NCI-H2227 treated with DMSO at 0.1 percent for 48 hours (cell line): ENCODE measurements around the gene CLIP4.

Experiments
- DNase-seq: peaks from one replicate; lab custom pipeline; 2025; lab: John Stamatoyannopoulos, UW

Gene CLIP4

DNA sequence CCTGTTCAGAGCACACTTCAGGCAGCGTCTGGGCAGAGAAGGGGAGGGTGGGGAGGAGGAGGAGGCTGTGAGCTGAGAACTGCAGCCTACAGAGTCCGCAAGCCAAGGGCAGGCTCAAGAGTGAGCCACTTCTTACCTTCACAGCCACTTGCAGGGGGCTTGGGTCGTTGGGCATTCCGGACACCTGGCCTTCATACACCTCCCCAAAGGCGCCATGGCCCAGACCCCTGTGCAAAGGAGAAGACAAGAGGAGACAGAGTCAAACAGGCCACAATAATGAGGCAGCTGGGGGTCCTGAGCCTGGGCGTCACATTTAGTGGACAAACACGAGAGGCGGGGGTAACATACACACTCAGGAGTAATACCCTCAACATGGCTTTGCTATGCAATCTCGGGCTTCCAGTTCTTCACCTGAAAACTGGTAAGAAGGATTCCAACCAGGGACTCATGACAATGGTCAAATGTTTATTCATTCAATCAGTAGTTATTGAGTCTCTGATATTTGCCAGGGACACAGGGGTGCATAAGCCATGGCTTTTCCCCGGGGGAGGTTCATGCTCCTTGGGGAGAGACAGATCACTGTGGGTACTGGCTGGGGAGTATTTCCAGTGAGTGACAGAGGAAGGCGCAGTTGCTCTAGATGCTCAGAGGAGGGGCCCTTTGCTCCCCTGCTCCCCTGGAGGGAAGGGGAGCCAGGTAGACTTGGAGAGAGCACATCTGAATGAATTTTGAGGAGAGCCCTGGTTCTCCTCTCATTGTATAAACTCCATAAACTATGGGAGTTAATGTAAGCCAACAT lies 107.4 kb downstream of the CLIP4 start:
- no peak for DNase-seq

- no peak for DNase-seq
Measured at GRCh38 chr2:29223257-29223656, 108.0 kb downstream of the CLIP4 start.

DNA sequence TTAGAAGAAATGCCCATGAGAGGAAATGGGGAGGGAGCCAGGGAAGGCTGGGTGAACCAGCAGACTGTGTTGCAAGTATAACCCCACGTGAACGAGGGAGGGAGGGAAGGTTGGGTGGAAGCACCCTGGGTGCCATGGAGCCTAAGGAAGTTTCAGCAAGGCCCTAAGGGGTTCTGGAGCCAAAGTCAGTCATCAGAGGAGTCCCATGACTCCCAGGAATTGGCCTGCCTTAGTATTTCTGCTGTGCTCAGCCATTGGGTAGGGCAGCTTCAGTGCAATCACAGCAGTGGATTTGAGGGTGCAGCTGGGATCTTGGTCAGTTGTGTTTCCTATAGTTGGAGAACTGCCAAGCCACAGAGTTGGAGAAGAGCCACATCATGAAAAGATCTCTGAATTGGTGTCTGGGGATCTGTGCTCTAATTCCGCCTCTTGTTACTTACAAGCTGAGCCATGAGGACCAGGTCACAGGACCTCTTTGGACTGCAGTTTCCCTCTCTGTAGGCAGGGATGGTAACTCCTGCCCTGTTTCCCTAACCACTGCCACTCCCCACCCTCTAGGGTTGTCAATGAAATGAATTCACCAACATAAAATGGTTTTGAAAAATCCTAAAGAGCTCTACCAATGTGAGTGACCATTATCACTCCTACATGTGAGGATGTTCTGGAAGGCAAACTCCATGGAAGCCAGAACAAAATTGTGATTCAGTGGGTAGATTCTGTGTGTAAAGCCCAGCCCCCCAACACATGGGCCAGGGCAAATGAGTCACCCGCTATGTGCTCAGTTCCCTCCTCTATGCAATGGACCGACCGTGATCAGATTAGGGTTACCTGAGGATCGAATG lies 108.9 kb downstream of the CLIP4 start:
- DNase-seq = no peak

- no peak for DNase-seq
Measured at GRCh38 chr2:29224693-29225551, 109.7 kb downstream of the CLIP4 start.

GRCh38 chr2:29225814-29226213 lies 110.6 kb downstream of the CLIP4 start:
- DNase-seq = no peak

- DNase-seq = no peak
Measured at GRCh38 chr2:29226375-29226774, 111.2 kb downstream of the CLIP4 start.

- DNase-seq = no peak
Measured at GRCh38 chr2:29226808-29227207, 111.6 kb downstream of the CLIP4 start.

GRCh38 chr2:29227935-29228675 lies 112.9 kb downstream of the CLIP4 start:
- DNase-seq = no peak

- no peak for DNase-seq
Measured at GRCh38 chr2:29228947-29229346, 113.7 kb downstream of the CLIP4 start.

DNA sequence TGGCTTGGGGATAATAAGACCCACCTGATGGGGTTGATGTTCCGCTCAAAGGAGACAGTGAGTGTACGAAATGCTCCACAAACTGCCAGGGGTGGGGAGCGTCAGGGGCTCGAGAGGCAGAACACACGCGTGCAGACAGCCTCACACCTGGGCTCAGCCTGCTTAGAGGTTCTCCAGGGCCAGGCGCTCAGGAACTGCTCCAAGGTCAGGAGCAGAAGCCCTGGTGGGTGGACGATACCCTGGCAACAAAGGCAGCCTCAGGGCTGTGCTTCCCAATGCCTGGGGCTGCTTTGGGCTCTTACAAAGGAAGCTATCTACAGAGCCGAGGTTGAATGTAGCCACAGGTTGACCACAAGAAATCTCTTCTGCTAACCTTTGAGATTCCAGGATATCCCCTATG lies 114.4 kb downstream of the CLIP4 start:
- no peak for DNase-seq

DNA sequence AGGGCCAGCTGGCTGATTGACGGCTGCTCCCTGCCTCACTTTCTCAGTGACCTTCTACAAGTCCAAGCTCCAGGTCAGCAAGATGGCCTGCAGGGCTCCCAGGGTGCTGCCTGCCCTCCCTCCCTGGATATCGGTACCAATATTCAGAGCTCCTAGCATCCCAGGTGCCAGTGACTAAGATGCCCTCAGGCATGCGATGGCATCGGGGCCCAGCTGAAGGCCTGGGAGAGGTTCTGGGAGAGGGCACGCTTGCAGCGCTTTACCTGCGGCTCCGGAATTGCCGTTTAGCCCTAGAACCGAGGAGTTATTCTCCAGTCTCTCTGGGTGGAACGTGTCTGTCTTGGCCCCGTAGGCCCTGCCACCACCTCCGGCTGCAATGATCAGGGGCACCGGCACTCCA lies 116.8 kb downstream of the CLIP4 start:
- no peak for DNase-seq

DNA sequence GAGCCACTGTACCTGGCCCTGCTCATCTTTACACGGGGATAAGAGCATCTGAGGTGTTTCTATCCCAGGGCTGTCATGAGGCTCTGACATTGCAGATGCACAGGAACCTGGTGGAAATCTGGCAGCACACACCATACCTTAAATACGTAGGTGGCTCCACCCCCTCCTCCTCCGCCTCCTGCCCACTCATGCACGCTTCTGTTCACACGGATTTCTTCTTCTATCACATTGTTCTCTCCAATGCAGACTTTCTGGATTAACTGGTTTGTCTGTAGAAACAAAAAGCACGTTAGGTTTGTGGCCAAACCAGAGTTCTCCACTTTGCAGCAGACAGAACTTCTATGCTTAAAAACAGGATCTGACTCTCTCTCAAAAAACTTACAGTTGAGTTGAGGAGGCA lies 118.2 kb downstream of the CLIP4 start:
- DNase-seq = no peak

- no peak for DNase-seq
Measured at GRCh38 chr2:29235411-29235810, 120.2 kb downstream of the CLIP4 start.

- no peak for DNase-seq
Measured at GRCh38 chr2:29236074-29236473, 120.9 kb downstream of the CLIP4 start.

- no peak for DNase-seq
Measured at GRCh38 chr2:29238497-29238896, 123.3 kb downstream of the CLIP4 start.
